Hepatocyte (in vitro differentiated cells): ENCODE data around the gene PPOX. TPM values are rescaled to one million over a fixed set of nuclear protein-coding genes. Genes with fewer than 3 reads are reported as not detected.

ENCODE experiments used
- DNase-seq: peaks from one replicate; pipeline ENCODE4 v3.0.0-alpha.2; 2016; ENCODE audit warnings: low spot score
- H2AFZ ChIP-seq: fragments of 200-600 bp; sonication (generic); 2 replicates; pipeline ENCODE4 v1.6.0; 2016; ENCODE audit warnings: antibody characterized with exemption, mild to moderate bottlenecking
- H3K27ac ChIP-seq: fragments of 200-600 bp; sonication (generic); 2 replicates; pipeline ENCODE4 v1.5.1; 2016; ENCODE audit warnings: mild to moderate bottlenecking
- H3K27me3 ChIP-seq: fragments of 200-600 bp; sonication (generic); 2 replicates; pipeline ENCODE4 v1.6.1; 2016
- H3K36me3 ChIP-seq: fragments of 200-600 bp; sonication (generic); replicated peaks from 2 replicates; pipeline ENCODE4 v1.5.1; 2016; ENCODE audit warnings: low read depth; ENCODE audit not compliant: insufficient read depth
- H3K4me1 ChIP-seq: fragments of 200-600 bp; sonication (generic); 2 replicates; pipeline ENCODE4 v1.5.1; 2016; ENCODE audit warnings: mild to moderate bottlenecking, moderate library complexity; ENCODE audit not compliant: insufficient read depth
- H3K4me2 ChIP-seq: fragments of 200-600 bp; sonication (generic); 2 replicates; pipeline ENCODE4 v1.6.0; 2016
- H3K4me3 ChIP-seq: fragments of 200-600 bp; sonication (generic); 2 replicates; pipeline ENCODE4 v1.5.1; 2016; ENCODE audit warnings: mild to moderate bottlenecking
- H3K79me2 ChIP-seq: fragments of 200-600 bp; sonication (generic); 2 replicates; pipeline ENCODE4 v1.6.0; 2017; ENCODE audit warnings: mild to moderate bottlenecking
- H3K9me2 ChIP-seq: fragments of 200-600 bp; sonication (generic); replicated peaks from 2 replicates; pipeline ENCODE4 v1.6.0; 2017; ENCODE audit warnings: mild to moderate bottlenecking; ENCODE audit not compliant: insufficient read depth
- H3K9me3 ChIP-seq: fragments of 200-600 bp; sonication (generic); 2 replicates; pipeline ENCODE4 v1.5.1; 2016; ENCODE audit warnings: low read depth, mild to moderate bottlenecking
- H4K20me1 ChIP-seq: fragments of 200-600 bp; sonication (generic); 2 replicates; pipeline ENCODE4 v1.6.0; 2016; ENCODE audit warnings: mild to moderate bottlenecking; ENCODE audit not compliant: insufficient read depth, poor library complexity, severe bottlenecking
- EZH2 ChIP-seq: fragments of 200-600 bp; sonication (generic); IDR thresholded peaks from 2 replicates; pipeline ENCODE4 v1.6.1; 2016; ENCODE audit warnings: antibody characterized with exemption, mild to moderate bottlenecking, borderline replicate concordance
- EZH2phosphoT487 ChIP-seq: fragments of 200-600 bp; sonication (generic); IDR thresholded peaks from one replicate; pipeline ENCODE4 v1.6.1; 2018; ENCODE audit warnings: antibody characterized with exemption, mild to moderate bottlenecking, low read depth, moderate library complexity; ENCODE audit not compliant: unreplicated experiment, severe bottlenecking
- WGBS: methylation state at CpG from one replicate; pipeline ENCODE4 v1.1.6; 2016; ENCODE audit warnings: low lambda C conversion rate; ENCODE audit errors: missing lambda C conversion rate; 5-methylcytosine and 5-hydroxymethylcytosine counted together
- polyA plus RNA-seq: library from polyadenylated mRNA; unstranded; fragments of >200 nt; fragmentation: Nextera tagmentation; extraction: Ambion mirVana; gene quantifications from 2 replicates; pipeline ENCODE4 v1.2.1, GENCODE V29; 2016
- total RNA-seq: library from RNA; depleted of rRNA; stranded (reverse); fragments of >200 nt; gene quantifications from 2 replicates; pipeline ENCODE4 v1.2.3, GENCODE V29; 2014
- TF ChIP-seq, protein P1 (sequence below): fragments of 200-600 bp; sonication (generic); IDR thresholded peaks from 2 replicates; pipeline ENCODE4 v1.5.1; 2016; ENCODE audit warnings: antibody characterized with exemption, mild to moderate bottlenecking; ENCODE audit not compliant: poor library complexity

Gene PPOX
- total and polyA plus RNA-seq, 2 experiments from 2014 or later, result 11.2 to 30.7 TPM

DNA sequence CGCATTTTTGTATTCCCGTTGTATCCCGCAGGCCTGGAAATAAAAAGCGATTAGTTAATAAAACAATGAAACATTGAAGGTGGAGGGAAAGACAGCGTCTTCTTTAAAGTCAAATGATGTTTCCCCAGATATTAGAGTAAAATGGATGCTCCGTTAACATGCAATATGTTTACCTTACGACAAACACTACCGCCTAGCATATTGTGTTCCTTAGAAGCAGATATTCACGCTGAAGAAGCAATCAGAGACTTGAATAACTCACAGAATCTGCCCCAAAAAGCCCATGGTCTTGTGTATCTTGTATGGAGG is 11.7 kb downstream of the PPOX start:
- no peak for DNase-seq
- WGBS, result 37% methylated on average over 9 of the region's 9 CpGs
- no peaks in the 10 kb centered on the region for H3K9me3 ChIP-seq
- peak overlapping the region; percentile 74 for H3K4me3 ChIP-seq
- H3K4me2 ChIP-seq, result peak overlapping the region; percentile 90
- no peaks in the 10 kb centered on the region for H3K36me3 ChIP-seq
- H3K27me3 ChIP-seq, result no peaks in the 10 kb centered on the region
- H3K4me1 ChIP-seq, result peaks cover 8% of the 10 kb centered on the region
- H3K9me2 ChIP-seq, result no peaks in the 10 kb centered on the region
- no peaks in the 10 kb centered on the region for H4K20me1 ChIP-seq
- peaks cover 17% of the 10 kb centered on the region for H3K79me2 ChIP-seq
- H3K27ac ChIP-seq, result peak overlapping the region; percentile 86
- peak overlapping the region; percentile 88 for H2AFZ ChIP-seq
- TF ChIP-seq EZH2, result no peak
- no peak for TF ChIP-seq EZH2phosphoT487
- TF ChIP-seq, protein P1, sequence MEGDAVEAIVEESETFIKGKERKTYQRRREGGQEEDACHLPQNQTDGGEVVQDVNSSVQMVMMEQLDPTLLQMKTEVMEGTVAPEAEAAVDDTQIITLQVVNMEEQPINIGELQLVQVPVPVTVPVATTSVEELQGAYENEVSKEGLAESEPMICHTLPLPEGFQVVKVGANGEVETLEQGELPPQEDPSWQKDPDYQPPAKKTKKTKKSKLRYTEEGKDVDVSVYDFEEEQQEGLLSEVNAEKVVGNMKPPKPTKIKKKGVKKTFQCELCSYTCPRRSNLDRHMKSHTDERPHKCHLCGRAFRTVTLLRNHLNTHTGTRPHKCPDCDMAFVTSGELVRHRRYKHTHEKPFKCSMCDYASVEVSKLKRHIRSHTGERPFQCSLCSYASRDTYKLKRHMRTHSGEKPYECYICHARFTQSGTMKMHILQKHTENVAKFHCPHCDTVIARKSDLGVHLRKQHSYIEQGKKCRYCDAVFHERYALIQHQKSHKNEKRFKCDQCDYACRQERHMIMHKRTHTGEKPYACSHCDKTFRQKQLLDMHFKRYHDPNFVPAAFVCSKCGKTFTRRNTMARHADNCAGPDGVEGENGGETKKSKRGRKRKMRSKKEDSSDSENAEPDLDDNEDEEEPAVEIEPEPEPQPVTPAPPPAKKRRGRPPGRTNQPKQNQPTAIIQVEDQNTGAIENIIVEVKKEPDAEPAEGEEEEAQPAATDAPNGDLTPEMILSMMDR, result no peak

DNA sequence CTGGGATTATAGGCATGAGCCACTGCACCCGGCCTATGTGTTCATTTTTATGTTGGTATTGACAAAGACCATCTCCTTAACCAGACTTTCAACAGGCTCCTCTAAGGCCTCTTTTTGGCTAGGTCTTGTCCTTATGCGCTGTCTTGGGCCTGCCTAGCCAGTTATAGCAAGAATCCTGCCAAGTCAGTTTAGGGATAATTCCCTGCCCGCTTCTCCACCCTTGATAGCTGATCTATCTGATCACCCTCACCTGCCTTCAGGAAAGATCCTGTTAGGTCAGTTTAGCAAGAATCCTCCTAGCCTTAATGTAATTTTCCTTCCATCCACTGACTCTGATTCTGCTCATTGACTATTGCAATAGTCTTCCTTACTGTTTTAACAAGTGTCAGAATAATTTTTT is 13.5 kb downstream of the PPOX start:
- Histone ChIP-seq H4K20me1 (no peaks in the 10 kb centered on the region), H3K4me2 (no peak overlapping the region), H3K36me3 (no peaks in the 10 kb centered on the region), H3K27me3 (no peaks in the 10 kb centered on the region), H3K9me2 (no peaks in the 10 kb centered on the region), H3K27ac (no peak overlapping the region), H3K9me3 (no peaks in the 10 kb centered on the region), H3K4me1 (peaks cover 8% of the 10 kb centered on the region), H3K79me2 (peaks cover 17% of the 10 kb centered on the region), H3K4me3 (no peak overlapping the region), H2AFZ (no peak overlapping the region)
- no peak for DNase-seq
- TF ChIP-seq EZH2phosphoT487, result no peak
- no peak for TF ChIP-seq EZH2
- TF ChIP-seq, protein P1, result no peak
- 92% methylated on average over 3 of the region's 3 CpGs for WGBS

DNA sequence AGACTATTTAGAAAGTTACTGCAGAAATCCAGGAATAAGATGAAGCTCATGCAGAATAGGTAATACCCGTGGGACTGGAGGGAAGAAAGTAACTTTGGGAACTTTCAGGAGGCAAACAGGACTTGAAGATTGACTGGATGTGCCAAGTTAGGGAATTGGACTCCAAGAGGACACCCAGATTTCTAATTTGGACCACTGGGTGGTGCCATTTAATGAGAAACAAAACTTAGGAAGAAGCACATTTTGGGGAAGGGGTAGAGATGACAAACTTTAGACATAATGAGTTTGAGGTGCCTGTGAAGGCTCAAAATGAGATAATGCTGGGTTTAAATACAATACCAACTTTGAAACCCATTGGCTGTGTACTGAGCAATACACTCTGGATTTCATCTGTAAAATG is 14.4 kb downstream of the PPOX start:
- no peak overlapping the region for H2AFZ ChIP-seq
- no peak for DNase-seq
- H3K9me2 ChIP-seq, result no peaks in the 10 kb centered on the region
- H3K79me2 ChIP-seq, result peaks cover 15% of the 10 kb centered on the region
- no peak overlapping the region for H3K27ac ChIP-seq
- no peak overlapping the region for H3K4me2 ChIP-seq
- H3K9me3 ChIP-seq, result no peaks in the 10 kb centered on the region
- no peaks in the 10 kb centered on the region for H3K36me3 ChIP-seq
- TF ChIP-seq EZH2phosphoT487, result no peak
- no peak for TF ChIP-seq EZH2
- TF ChIP-seq, protein P1, result peak; percentile 24
- H3K4me3 ChIP-seq, result no peak overlapping the region
- H4K20me1 ChIP-seq, result no peaks in the 10 kb centered on the region
- H3K4me1 ChIP-seq, result peaks cover 8% of the 10 kb centered on the region
- no peaks in the 10 kb centered on the region for H3K27me3 ChIP-seq
- WGBS, result 69% methylated on average over 1 of the region's 1 CpG

DNA sequence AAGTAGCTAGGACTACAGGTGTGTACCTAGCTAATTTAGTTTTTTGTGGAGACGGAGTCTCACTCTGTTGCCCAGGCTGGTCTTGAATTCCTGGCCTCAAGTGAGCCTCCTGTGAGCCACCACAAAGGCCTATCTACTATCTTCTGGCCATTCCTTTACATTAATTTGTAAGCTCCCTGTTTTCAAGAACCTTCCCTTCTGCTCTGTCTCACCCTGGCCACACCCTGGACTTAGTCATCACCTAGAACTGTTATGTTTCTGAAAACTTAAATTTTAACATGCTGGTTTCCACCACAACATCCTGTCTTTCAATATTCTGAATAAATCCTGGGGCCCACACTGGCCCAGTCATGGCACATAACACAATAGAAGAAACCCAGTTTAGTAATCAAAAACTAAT is 16.0 kb downstream of the PPOX start:
- H2AFZ ChIP-seq, result no peak overlapping the region
- no peak overlapping the region for H3K4me2 ChIP-seq
- H3K27me3 ChIP-seq, result no peaks in the 10 kb centered on the region
- no peaks in the 10 kb centered on the region for H4K20me1 ChIP-seq
- H3K4me1 ChIP-seq, result no peaks in the 10 kb centered on the region
- DNase-seq, result no peak
- H3K4me3 ChIP-seq, result no peak overlapping the region
- H3K36me3 ChIP-seq, result no peaks in the 10 kb centered on the region
- H3K9me2 ChIP-seq, result no peaks in the 10 kb centered on the region
- H3K27ac ChIP-seq, result no peak overlapping the region
- WGBS, result 91% methylated on average over 1 of the region's 1 CpG
- no peaks in the 10 kb centered on the region for H3K79me2 ChIP-seq
- TF ChIP-seq, protein P1, result no peak
- TF ChIP-seq EZH2, result no peak
- no peak for TF ChIP-seq EZH2phosphoT487
- no peaks in the 10 kb centered on the region for H3K9me3 ChIP-seq
